K562 (cell line): Measurements from ENCODE around the gene RAP1GAP2. TPM values are rescaled to one million over a fixed set of nuclear protein-coding genes. Genes with fewer than 3 reads are reported as not detected.

Source experiments
- ATAC-seq: fragments of 200-7000 bp; cut with Tn5 transposase; 3 replicates; pipeline ENCODE4 v1.9.1; 2020; ENCODE audit warnings: moderate library complexity
- BruUV-seq: library from RNA; stranded (reverse); fragments of 400-500 nt; replicated peaks from 2 replicates; lab custom pipeline; 2021; lab: Mats Ljungman, UMichigan
- CTCF ChIA-PET: fragments of 300-600 bp; formaldehyde crosslinking; extraction: SDS; loops from one replicate; lab custom pipeline; 2021; ENCODE audit warnings: low intra/inter-chr PET ratio; lab: Yijun Ruan, JAX
- POLR2A ChIA-PET: fragments of 300-600, 350-650 bp; sonication (Branson Sonifier 250); formaldehyde crosslinking; extraction: SDS; loops from one replicate; lab custom pipeline; 2021; ENCODE audit warnings: antibody characterized with exemption, inconsistent platforms; lab: Yijun Ruan, JAX
- DNase-seq, 4 experiments: peaks; one replicate each; pipeline versions ENCODE4 v3.0.0 to v3.0.0-alpha.2; 2011 to 2018; ENCODE audit warnings: low spot score in 3 of 4, mixed read lengths in 3 of 4; ENCODE audit errors: extremely low read depth in 1 of 4
- FAIRE-seq: peaks from 2 replicates; lab custom pipeline; 2011; peaks lifted over from hg19 to GRCh38; lab: Jason Lieb, UNC
- H2AFZ ChIP-seq: 2 replicates; pipeline ENCODE4 v1.6.0; 2011; ENCODE audit warnings: low read depth, low read length, control low read depth, inconsistent platforms
- H3K27ac ChIP-seq: fragments of 200-600 bp; 3 replicates; pipeline ENCODE4 v1.8.0; 2011; ENCODE audit warnings: low read depth, mild to moderate bottlenecking, control low read depth, inconsistent platforms, low read length, moderate library complexity, mixed read lengths; ENCODE audit errors: extremely low read depth
- H3K27me3 ChIP-seq, 2 experiments: fragments of 300-600 bp in 1 of 2; 2 replicates in 1 of 2; 3 replicates in 1 of 2; pipeline versions ENCODE4 v1.6.0 to v1.8.0; 2011; ENCODE audit warnings: inconsistent platforms in 2 of 2, low read length in 2 of 2, mild to moderate bottlenecking in 1 of 2, mixed read lengths in 1 of 2, moderate library complexity in 1 of 2; ENCODE audit not compliant: control insufficient read depth in 2 of 2, insufficient read depth in 2 of 2
- H3K36me3 ChIP-seq: fragments of 300-600 bp; 3 replicates; pipeline ENCODE4 v1.8.0; 2011; ENCODE audit warnings: mild to moderate bottlenecking, low read length, inconsistent platforms; ENCODE audit not compliant: control insufficient read depth, insufficient read depth
- H3K4me1 ChIP-seq, 2 experiments: fragments of 200-600 bp in 1 of 2; replicated peaks in 1 of 2; 2 replicates in 1 of 2; 3 replicates in 1 of 2; pipeline versions ENCODE4 v1.5.1 to v1.8.0; 2011; ENCODE audit warnings: inconsistent platforms in 2 of 2, low read length in 2 of 2, mild to moderate bottlenecking in 1 of 2, mixed read lengths in 1 of 2, moderate library complexity in 1 of 2; ENCODE audit not compliant: control insufficient read depth in 2 of 2, insufficient read depth in 2 of 2
- H3K4me2 ChIP-seq: 2 replicates; pipeline ENCODE4 v1.6.1; 2011; ENCODE audit warnings: low read length, control low read depth, inconsistent platforms, mixed read lengths; ENCODE audit not compliant: insufficient read depth
- H3K4me3 ChIP-seq: fragments of 200-600 bp; sonication (generic), shearing (Covaris generic); 2 replicates; pipeline ENCODE4 v1.5.1; 2016; ENCODE audit warnings: control low read depth, inconsistent platforms
- H3K79me2 ChIP-seq: fragments of 200-600 bp; 3 replicates; pipeline ENCODE4 v1.8.0; 2011; ENCODE audit warnings: low read length, inconsistent platforms; ENCODE audit not compliant: control insufficient read depth, insufficient read depth
- H3K9ac ChIP-seq, 2 experiments: 2 replicates each; pipeline versions ENCODE4 v1.6.0 to v1.6.1; 2011; ENCODE audit warnings: low read depth in 2 of 2, low read length in 2 of 2, control low read depth in 1 of 2, inconsistent platforms in 1 of 2, mild to moderate bottlenecking in 1 of 2, mixed read lengths in 1 of 2; ENCODE audit not compliant: insufficient read depth in 1 of 2
- H3K9me1 ChIP-seq: one replicate; pipeline ENCODE4 v1.6.0; 2011; ENCODE audit warnings: inconsistent platforms, mild to moderate bottlenecking, low read length, moderate library complexity; ENCODE audit not compliant: control insufficient read depth, insufficient read depth
- H3K9me3 ChIP-seq: replicated peaks from 2 replicates; pipeline ENCODE4 v1.5.1; 2011; ENCODE audit warnings: low read depth, low read length, inconsistent platforms; ENCODE audit not compliant: control insufficient read depth, insufficient read depth
- H4K20me1 ChIP-seq: replicated peaks from 2 replicates; pipeline ENCODE4 v1.6.1; 2011; ENCODE audit warnings: low read length, inconsistent platforms, mixed read lengths; ENCODE audit not compliant: control insufficient read depth, insufficient read depth
- BCL6 ChIP-seq: fragments of 250-450 bp; sonication (Bioruptor Pico); IDR thresholded peaks from 2 replicates; pipeline ENCODE4 v1.4.0; 2020
- GATAD2A ChIP-seq: fragments of 450-650 bp; IDR thresholded peaks from 2 replicates; pipeline ENCODE4 v1.6.1; 2017
- MXI1 ChIP-seq: IDR thresholded peaks from 2 replicates; pipeline ENCODE4 v1.6.1; 2011; ENCODE audit warnings: low read depth, mild to moderate bottlenecking, improper control_type of control experiment, low read length
- WGBS: fragments of 100-300 bp; shearing (Covaris generic); methylation state at CpG from one replicate; pipeline ENCODE4 v1.1.6; 2016; ENCODE audit warnings: low coverage, mixed read lengths; ENCODE audit not compliant: insufficient coverage; ENCODE audit errors: missing lambda C conversion rate; 5-methylcytosine and 5-hydroxymethylcytosine counted together
- in situ Hi-C: fragments of 300-500 bp; cut with MboI; formaldehyde crosslinking; loops from 4 replicates; pipeline ENCODE4 v1.15.0; 2018; ENCODE audit warnings: inconsistent platforms, mixed read lengths
- intact Hi-C: fragments of 100-400 bp; cut with micrococcal nuclease; formaldehyde crosslinking; loops from 2 replicates; pipeline ENCODE4 v1.14.2; 2022
- polyA plus RNA-seq, 8 experiments: library from polyadenylated mRNA; depleted of rRNA in 4 of 8; stranded (reverse) in 5 of 8; unstranded in 3 of 8; fragments of >200 nt; fragmentation: Nextera tagmentation in 2 of 8; fragmentation: Illumina TruSeq in 1 of 8; extraction: Ambion mirVana in 2 of 8; extraction: Trizol in 1 of 8; gene quantifications; 2 replicates each; pipeline versions ENCODE4 v1.2.1 to v1.2.3, GENCODE V29; 2011 to 2014; ENCODE audit warnings: inconsistent platforms in 1 of 8, missing spikeins in 1 of 8
- total RNA-seq, 7 experiments: library from RNA; depleted of rRNA in 6 of 7; stranded (reverse); fragments of >200 nt in 6 of 7; fragmentation: Illumina TruSeq in 2 of 7; extraction: Trizol in 2 of 7; gene quantifications; 2 replicates each; pipeline versions ENCODE4 v1.2.1 to v1.2.3, GENCODE V29; 2011 to 2021; ENCODE audit warnings: low replicate concordance in 1 of 7
- TF ChIP-seq, protein P1 (sequence below): IDR thresholded peaks from 2 replicates; pipeline ENCODE4 v1.6.1; 2014; ENCODE audit warnings: antibody characterized with exemption

The RAP1GAP2 gene
- total and polyA plus RNA-seq, 9 of the 15 experiments (the other 6 are each of a cell fraction or from before 2014, with no cell fraction given): 0.01 to 1.3 (median 0.42) TPM; not detected in 1

DNA sequence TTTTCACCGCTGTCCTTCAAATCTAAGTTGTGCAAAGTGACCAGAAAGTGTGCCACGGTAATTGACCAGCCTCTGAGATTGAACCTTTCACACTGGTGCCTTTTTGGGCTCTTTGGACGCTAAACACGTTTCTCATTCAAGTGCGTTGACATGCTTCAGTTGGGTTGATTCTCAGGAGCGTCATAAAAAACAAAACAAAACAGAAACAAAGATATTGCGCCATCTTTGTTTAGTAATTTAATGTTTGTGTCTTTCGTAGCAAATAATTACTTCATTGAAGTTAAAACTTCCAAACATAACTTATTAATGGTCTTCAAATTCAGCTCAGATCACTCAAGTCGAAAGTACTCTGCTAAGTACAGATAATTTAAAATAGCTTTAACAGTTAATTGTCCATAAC, 187.0 kb downstream of the RAP1GAP2 start (continued):
- no peak for TF ChIP-seq MXI1
- TF ChIP-seq, protein P1, sequence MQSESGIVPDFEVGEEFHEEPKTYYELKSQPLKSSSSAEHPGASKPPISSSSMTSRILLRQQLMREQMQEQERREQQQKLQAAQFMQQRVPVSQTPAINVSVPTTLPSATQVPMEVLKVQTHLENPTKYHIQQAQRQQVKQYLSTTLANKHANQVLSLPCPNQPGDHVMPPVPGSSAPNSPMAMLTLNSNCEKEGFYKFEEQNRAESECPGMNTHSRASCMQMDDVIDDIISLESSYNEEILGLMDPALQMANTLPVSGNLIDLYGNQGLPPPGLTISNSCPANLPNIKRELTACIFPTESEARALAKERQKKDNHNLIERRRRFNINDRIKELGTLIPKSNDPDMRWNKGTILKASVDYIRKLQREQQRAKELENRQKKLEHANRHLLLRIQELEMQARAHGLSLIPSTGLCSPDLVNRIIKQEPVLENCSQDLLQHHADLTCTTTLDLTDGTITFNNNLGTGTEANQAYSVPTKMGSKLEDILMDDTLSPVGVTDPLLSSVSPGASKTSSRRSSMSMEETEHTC: no peak

DNA sequence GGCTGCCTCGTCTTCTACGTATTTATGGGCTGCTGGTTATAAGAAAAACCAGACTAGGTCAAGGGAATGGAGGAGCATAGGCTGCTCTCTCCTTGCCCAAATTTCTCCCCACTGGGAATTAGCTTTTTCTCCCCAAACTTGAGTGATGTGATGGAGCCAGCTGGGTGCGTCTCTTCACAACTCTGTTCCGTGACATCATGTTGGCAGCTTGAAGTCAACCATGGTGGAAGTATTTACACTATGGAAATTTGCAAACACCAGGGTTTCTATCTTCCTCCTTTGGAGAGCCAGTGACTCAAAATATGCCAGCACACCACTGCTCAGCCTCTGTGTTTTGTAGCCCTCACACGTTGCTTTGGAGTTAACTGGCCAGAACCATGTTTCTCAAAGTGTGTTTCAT, 189.1 kb downstream of the RAP1GAP2 start:
- no peak for DNase-seq
- Histone ChIP-seq H3K9me1 (no peaks in the 10 kb centered on the region), H3K27ac (no peak overlapping the region)
- no peak for ATAC-seq
- no peak for TF ChIP-seq GATAD2A
- no peak for TF ChIP-seq BCL6 (CRISPR knock-in tag)
- TF ChIP-seq, all 486 proteins: peak for 0
- in situ Hi-C loops (no loop called here), intact Hi-C loops (no loop called here)
- H3K9ac ChIP-seq: no peak overlapping the region
- FAIRE-seq: no peak
- ChIA-PET CTCF (no interaction called here), POLR2A (no interaction called here)
- H3K27me3 ChIP-seq: peaks cover 0 to 9% of the 10 kb centered on the region in 2 experiments; a peak in 3 of 5 replicates
- H3K4me1 ChIP-seq: no peaks in the 10 kb centered on the region
- BruUV-seq: no TSS peak
- no peaks in the 10 kb centered on the region for H3K36me3 ChIP-seq
- 3% methylated on average over 4 of the region's 5 CpGs for WGBS
- no peak overlapping the region for H3K4me2 ChIP-seq
- H2AFZ ChIP-seq: no peak overlapping the region
- H3K4me3 ChIP-seq: no peak overlapping the region
- no peaks in the 10 kb centered on the region; the same call in 1 of the 2 replicates for H4K20me1 ChIP-seq
- no peaks in the 10 kb centered on the region for H3K9me3 ChIP-seq
- H3K79me2 ChIP-seq: no peaks in the 10 kb centered on the region
